HG03280 (cell line): ENCODE data around the gene OAS2.

Experiments used
- ATAC-seq: cut with Tn5 transposase; IDR thresholded peaks from one replicate; pipeline ENCODE4 v1.9.1; 2021; ENCODE audit warnings: mild to moderate bottlenecking, moderate library complexity; ENCODE audit not compliant: unreplicated experiment

OAS2 gene, protein sequence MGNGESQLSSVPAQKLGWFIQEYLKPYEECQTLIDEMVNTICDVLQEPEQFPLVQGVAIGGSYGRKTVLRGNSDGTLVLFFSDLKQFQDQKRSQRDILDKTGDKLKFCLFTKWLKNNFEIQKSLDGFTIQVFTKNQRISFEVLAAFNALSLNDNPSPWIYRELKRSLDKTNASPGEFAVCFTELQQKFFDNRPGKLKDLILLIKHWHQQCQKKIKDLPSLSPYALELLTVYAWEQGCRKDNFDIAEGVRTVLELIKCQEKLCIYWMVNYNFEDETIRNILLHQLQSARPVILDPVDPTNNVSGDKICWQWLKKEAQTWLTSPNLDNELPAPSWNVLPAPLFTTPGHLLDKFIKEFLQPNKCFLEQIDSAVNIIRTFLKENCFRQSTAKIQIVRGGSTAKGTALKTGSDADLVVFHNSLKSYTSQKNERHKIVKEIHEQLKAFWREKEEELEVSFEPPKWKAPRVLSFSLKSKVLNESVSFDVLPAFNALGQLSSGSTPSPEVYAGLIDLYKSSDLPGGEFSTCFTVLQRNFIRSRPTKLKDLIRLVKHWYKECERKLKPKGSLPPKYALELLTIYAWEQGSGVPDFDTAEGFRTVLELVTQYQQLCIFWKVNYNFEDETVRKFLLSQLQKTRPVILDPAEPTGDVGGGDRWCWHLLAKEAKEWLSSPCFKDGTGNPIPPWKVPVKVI

DNA sequence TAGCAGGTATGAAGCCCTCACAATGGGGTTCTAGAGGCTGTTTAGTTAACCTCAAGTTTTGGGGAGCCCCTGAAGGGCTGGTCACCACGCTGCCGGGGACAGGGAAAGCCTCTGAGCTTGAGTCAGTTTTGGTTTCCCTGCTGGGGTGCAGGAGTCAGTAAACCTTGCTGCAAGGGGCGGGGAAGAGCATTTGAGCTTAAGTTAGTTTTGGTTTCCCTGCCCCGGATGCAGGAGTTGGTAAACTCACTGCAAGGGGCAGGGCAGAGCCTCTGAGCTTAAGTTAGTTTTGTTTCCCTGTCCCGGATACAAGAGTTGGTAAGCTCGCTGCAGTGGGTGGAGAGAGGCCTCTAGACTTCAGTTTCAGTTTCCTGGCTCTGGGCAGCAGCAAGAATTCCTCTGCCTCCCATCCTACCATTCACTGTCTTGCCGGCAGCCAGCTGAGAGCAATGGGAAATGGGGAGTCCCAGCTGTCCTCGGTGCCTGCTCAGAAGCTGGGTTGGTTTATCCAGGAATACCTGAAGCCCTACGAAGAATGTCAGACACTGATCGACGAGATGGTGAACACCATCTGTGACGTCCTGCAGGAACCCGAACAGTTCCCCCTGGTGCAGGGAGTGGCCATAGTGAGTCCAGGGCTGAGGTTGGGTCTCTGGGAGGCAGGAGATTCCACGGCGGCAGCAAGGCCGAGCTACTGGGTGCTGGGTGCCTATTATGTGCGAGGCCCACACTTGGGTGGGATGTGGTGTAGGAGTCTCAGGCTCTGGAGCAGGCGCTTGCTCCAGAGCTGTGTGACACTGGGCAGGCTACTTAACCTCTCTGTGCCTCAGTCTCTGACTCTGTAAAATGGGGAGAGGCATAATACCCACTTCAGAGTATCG, at the start of gene OAS2:
OAS2 (plus strand) TSS at position 357 of the 878 bp plus-strand sequence; CDS start at position 447, 90 bp downstream.
- ATAC-seq: peak; percentile 91

DNA sequence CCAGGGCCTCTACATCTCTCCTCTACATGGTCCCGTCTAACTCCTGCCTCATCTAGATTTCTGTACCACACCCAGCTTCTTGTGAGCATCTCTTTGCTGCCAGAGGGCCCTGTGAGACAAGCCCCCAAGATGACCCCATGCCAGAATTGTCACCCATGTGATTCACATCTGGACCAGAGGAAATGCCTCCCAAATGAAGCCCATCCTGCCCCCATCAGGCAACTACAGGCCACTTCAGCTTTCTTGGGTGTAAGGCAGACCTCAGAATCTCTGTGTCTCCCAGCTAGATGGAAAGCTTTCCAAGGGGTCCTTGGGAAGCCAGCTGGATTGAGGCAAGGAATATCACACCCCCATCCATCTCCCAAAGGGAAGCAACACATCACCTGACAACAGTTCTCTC, 49.3 kb upstream of the OAS2 start:
- ATAC-seq: no peak

DNA sequence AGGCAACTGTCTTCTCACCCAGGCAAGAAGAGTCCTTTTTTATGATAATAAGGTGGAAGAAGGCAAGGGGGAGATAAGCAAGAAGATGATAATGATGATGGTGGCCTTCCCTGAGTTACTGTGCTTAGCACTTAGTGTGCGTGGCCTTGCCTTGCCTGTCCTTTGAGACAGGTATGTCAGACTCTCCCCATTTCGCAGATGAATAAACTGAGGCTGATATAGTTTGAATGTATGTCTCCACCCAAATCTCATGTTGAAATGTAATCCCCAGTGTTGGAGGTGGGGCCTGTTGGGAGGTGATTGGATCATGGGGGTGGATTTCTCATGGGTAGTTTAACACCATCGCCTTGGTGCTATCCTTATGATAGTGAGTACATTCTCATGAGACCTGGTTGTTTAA, 48.6 kb upstream of the OAS2 start:
- no peak for ATAC-seq

DNA sequence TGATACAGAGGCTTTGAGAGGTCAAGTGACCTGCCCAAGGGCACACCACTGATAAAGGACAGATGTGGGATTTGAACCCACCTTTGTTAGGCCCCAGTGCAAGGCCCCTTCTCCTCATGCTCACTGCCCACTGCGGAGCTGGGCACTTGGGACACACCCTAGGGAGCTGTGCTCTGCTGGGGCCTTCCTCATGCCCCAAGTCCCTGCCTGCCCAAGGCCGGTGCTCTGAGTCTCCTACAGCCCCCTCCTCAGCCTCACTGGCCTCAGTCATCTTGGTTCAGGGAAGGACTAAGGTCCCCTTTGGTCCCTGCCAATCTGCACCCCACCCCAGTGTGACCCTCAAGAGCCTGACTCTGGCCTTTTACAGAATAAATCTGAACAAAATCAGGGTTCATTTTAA, 48.0 kb upstream of the OAS2 start:
- no peak for ATAC-seq

DNA sequence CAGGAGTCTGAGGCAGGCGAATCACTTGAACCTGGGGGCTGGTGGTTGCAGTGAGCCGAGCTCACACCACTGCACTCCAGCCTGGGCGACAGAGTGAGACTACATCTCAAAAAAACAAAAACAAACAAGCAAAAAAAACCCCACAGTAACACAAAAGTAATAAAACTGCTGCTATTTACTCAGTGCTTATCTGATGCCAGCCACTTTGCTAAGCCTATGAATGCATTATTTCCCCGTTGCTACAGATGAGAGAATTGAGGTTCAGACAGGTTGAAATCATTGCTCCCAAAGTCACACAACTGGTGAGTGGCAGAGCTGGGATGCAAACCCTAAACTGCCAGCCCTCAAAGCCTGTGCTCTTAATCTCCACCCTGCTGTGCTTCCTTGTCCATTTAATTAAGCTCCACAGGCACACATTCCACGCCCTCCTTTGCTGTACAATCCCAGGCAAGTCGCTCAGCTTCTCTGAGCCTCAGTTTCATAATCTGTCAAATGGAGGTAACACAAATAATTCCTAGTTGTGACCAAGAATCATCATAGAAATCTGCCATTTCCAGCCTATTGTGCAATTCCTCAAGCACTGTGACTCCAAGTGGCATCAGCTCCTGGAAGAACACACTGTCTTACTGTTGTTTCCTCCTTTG, 45.7 kb upstream of the OAS2 start:
- no peak for ATAC-seq

DNA sequence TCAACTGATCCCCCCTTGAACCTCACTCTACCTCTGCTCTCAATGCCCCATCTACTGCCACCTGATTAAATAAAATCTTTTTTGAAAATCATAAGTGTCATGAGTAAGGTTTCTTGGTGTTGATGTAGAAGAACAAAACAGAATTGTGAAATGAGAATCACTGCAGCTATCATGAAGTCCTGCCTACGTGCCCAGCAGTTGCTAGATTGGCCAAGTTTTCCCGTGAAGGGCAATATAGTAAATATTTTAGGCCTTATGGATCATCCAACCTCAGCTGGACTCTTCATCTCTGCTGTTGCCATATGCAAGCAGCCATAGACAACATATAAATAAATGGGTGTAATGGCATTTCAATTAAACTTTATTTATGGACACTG, 45.2 kb upstream of the OAS2 start:
- no peak for ATAC-seq

DNA sequence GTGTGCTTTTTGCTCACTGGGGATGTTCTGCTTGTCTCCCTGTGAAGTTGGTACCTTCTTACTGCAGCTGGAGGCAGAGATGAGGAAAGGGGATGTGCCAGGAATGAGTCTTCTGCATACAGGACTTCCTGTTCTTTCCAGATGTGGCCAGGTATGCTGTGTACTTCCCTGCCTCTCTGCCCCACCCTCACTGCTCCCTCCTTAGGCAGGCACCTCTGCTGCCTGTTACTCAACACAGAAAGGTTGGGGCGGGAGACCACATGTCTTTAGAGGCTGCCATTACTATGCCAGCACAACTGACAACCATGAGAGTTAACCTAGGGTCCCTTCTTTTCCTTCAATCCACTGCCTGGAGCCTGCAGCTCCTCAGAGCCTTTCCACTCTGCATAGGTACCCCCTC, 42.1 kb upstream of the OAS2 start:
- ATAC-seq: no peak

DNA sequence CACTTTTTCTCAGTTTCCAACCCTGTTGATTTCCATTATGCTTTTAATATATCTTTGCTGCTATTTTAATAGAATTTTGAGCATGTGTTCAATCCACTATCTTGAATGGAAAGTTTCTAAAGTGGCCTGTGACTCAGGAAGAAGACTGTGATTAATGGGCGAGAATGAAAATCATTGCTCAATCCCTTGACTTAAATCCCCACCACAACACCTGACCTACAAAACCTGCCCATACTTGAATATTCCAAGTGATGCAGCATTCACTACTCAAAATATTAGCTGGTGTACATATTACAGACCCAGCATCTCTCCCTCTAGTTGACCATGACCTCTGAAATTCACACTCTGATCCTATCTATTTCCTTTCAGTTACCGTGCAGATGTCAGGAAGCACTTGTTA, 41.4 kb upstream of the OAS2 start:
- no peak for ATAC-seq

DNA sequence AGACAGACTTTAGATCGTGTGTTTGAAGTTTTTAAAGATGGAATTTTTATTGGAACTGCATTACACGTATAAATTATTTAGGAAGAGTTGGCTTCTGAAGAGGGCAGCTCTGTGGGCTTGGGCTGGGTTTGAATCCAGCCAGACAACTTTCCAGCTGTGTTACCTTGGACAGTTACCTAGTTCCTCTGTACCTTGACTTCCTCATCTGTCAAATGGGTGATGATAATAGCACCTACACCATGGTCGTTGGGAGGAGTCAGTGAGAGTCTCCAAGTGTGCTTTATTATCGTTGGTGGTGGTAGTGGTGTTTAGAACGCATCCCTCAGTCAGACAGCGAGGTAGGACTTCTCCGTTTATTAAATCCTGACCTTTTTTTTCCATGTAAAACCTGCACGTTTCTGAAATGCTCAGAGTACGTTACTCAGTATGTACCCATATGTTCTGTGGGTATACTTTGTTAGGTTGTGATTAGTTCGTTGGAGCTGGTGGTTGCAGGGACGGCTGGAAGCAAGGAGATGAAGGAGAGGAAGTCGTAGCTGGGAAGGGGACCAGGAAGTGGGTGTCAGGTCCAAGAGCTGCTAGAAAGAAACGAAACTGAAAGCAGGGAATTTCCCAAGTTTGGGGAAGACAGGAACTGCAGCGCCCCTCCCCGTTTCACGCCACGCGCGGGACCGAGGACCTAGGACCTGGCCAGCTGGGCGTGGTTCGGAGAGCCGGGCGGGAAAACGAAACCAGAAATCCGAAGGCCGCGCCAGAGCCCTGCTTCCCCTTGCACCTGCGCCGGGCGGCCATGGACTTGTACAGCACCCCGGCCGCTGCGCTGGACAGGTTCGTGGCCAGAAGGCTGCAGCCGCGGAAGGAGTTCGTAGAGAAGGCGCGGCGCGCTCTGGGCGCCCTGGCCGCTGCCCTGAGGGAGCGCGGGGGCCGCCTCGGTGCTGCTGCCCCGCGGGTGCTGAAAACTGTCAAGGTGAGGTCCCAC, 40.3 kb upstream of the OAS2 start, which contains the start of gene OAS3:
OAS3 (plus strand) TSS at position 734 of the 979 bp plus-strand sequence; CDS start at position 791, 57 bp downstream.
- no peak for ATAC-seq

DNA sequence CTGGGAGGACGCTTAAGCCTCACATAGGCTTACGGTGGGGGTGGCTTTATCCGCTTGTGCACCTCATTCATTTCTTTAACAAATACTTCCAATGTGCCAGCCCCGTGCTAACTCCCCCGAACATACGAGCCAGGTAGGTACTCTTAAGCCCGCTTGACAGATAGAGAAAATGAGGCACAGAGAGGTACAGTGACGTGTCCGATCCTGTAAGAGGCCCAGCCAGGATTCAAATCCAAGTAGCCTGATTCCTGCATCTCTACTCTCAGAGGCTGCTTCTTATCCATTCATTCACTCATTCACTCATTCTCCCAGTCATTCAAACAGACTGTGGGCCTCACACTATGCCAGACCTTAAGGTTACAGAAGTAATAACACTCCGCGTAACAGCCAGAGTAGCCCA, 39.6 kb upstream of the OAS2 start:
- no peak for ATAC-seq

DNA sequence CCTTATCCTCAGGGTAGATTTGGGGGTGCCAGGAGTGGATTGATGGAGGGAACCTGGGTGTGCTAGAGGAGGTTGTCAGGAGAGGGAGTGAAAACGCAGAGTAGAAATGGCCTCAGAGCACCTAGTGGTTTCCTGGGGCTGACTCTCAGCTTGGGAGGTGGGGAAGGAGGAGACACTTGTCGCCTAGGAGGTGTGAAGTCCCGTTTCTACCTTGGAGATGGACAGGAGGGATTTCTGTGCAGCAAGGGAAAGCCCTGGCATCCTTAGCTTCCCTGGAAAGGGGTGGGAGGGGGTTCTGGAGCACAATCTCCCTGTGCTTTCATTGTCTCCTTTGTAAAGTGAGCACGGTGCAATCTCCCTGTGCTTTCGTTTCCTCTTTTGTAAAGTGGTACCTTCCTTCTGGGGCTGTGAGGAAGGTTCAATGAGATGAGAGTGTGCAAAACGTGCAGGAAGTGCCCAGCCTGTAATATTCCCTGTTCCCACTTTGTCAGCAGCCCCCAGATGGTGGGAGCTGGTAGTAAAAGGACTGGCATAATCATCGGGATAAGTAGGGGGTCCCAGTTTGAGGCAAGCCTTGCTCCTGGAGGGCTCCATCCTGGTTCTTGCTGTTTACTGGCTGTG, 38.4 kb upstream of the OAS2 start:
- ATAC-seq: no peak

DNA sequence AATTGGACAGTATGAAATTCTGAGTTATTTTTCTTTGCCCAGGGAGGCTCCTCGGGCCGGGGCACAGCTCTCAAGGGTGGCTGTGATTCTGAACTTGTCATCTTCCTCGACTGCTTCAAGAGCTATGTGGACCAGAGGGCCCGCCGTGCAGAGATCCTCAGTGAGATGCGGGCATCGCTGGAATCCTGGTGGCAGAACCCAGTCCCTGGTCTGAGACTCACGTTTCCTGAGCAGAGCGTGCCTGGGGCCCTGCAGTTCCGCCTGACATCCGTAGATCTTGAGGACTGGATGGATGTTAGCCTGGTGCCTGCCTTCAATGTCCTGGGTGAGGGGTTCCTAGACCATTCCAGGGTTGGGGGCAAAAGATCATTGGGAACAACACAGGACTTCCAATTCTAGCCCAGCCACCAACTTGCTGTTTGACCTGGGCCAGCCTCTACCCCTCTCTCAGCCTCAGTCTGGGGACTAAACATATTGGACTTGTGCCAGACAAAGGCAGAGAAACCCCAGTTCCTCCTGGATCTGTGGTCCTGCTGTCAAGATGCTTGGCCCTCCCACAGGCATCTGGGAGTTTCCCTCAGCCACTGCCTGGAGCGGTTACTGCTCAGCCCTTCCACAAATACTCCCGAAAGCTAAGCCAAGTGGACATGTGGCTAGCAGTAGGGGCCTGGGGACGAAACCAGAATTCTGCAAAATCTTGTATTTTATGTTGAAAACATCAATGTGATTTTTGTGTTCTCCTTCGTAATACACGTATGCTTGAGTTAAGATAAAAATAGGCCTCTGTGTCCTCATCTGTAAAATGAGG, 36.6 kb upstream of the OAS2 start:
- no peak for ATAC-seq

DNA sequence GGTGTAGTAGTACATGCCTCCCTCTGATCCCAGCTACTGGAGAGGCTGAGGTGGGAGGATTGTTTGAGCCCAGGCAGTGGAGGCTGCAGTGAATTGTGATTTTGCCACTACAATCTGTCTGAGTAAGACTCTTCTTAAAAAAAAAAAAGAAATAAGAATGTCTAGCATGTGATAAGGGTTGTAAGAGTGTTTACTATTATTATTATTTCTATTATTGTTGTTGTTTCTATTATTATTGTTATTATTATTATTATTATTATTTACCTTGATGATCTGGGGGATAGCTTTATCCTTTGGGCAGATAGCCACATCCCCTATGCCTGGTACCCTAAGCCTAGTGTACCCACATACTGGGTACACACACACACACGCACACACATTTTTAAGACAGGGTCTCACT, 35.7 kb upstream of the OAS2 start:
- ATAC-seq: no peak

DNA sequence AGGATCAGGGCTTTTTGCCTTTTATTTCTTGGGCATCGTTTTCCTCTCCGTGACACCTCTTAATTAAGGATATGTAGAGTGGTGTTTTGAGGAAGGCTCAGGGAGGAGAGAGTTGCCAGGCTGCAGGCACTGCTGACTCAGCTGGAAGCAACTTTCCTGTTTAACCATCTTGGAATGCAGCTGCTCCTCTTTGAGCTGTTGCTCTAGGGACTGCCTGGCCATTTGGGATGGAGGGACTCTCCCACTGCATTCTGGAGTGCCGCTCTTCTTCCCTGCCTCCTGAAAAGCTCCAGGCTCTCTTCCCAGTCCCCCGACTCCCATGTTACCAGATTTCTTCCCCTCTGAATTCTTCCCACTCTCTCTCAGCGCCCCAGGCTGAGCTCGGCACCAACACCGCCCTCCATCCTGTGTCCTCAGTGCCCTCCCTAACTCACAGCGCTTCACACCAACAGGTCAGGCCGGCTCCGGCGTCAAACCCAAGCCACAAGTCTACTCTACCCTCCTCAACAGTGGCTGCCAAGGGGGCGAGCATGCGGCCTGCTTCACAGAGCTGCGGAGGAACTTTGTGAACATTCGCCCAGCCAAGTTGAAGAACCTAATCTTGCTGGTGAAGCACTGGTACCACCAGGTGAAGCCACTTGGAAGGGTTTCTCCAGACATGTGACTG, 34.2 kb upstream of the OAS2 start:
- no peak for ATAC-seq

DNA sequence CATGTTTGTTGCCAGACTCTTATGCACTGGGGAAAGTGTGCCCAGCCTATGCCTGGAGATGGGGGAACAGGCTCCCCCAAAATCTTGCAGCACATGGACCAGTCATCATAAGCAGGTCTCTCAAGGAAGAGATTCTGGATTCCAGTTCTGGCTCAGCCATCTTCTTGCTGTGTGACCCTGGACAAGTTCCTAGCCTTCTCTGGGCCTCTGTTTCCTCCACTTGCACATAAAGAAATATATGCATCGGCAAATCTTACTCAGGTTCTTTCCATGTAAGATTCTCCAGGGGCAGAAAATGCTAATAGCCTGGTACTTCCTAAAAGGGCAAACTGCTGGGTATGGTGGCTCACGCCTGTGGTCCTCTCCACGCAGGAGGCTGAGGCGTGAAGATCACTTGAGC, 32.8 kb upstream of the OAS2 start:
- no peak for ATAC-seq

DNA sequence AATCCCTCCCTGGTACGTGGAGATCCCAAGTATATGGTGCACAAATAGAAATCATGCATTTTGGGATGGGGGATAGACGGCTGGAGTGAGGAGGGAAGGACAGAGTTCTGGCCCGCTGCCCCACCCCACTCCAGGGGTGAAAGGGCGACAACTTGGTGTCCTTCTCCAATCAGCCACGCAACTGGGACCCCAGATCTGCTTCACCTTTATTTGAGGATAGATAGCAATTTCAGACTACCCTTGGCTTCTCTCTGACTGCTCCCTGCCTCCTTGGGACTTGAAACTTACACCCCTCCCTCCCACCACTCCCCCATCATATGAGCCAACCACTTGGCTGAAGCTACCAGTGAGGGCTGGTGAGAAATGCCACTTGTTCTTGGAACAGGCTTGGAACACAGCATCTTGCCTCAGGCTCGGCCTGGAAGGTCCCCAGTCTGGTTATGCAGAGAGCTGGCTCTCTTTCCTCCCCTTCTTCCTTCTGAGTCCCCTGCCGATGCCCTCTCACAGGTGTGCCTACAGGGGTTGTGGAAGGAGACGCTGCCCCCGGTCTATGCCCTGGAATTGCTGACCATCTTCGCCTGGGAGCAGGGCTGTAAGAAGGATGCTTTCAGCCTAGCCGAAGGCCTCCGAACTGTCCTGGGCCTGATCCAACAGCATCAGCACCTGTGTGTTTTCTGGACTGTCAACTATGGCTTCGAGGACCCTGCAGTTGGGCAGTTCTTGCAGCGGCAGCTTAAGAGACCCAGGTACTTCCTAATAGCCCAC, 31.9 kb upstream of the OAS2 start:
- ATAC-seq: no peak

DNA sequence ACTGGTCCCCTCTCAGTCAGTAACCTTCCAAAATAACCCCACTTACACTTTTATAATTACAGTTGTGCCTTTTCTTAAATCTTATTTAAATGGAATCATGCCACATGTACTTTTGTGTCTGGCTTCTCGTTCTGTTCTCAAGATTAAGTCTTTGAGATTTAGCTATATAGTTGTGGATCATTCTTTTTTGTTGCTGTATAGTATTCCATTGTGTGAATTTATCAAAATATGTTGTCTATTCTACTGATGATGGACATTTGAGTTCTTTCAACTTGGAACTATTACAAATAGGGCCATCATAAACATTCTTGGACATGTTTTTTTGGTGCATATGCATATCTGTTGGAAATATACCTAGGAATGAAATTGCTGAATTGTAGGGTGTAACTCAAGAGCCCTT, 31.0 kb upstream of the OAS2 start:
- ATAC-seq: no peak
